DMS153 treated with DMSO at 0.1 percent for 48 hours (cell line): ENCODE results near the gene MAST1.
"Not testable (repeated sequence)": the region's sequence is repeated elsewhere in the genome, so short reads cannot be mapped to it uniquely, and the experiment has no call there.

Experiments used
- DNase-seq: peaks from one replicate; lab custom pipeline; 2025; ENCODE audit not compliant: unreplicated experiment; lab: John Stamatoyannopoulos, UW

Gene MAST1

GRCh38 chr19:12800923-12801465 is 37.3 kb upstream of the MAST1 start:
- DNase-seq = no peak

GRCh38 chr19:12801466-12802266 is 36.6 kb upstream of the MAST1 start, which contains the start of the genes PRDX2 and THSD8:
Gene PRDX2, minus strand, starts transcription at chr19:12801800. Its CDS starts 539 bp downstream, at chr19:12801261.
Gene THSD8, plus strand, starts transcription at chr19:12802069. Its CDS starts 3 bp downstream, at chr19:12802072.
- DNase-seq = peak; percentile 39

- no peak for DNase-seq
These were observed 35.8 kb upstream of the MAST1 start for GRCh38 chr19:12802267-12803106.

- no peak for DNase-seq
These were observed 34.3 kb upstream of the MAST1 start for GRCh38 chr19:12804051-12804450.

GRCh38 chr19:12806242-12807081 is 31.9 kb upstream of the MAST1 start, which contains the start of gene RNASEH2A:
Gene RNASEH2A, plus strand, starts transcription at chr19:12806584. Its CDS starts 90 bp downstream, at chr19:12806674.
- DNase-seq = peak; percentile 92

GRCh38 chr19:12815088-12815487 is 23.2 kb upstream of the MAST1 start:
- DNase-seq = no peak

GRCh38 chr19:12817188-12817587 is 21.1 kb upstream of the MAST1 start:
- not testable (repeated sequence) for DNase-seq

- not testable (repeated sequence) for DNase-seq
These were observed 20.5 kb upstream of the MAST1 start for GRCh38 chr19:12817810-12818209.

- no peak for DNase-seq
These were observed 16.6 kb upstream of the MAST1 start for GRCh38 chr19:12821761-12822160.

GRCh38 chr19:12825254-12826131 is 12.8 kb upstream of the MAST1 start:
- peak; percentile 22 for DNase-seq

- peak; percentile 89 for DNase-seq
These were observed 9.8 kb upstream of the MAST1 start for GRCh38 chr19:12828494-12828893.

- DNase-seq = peak; percentile 7
These were observed 4.9 kb upstream of the MAST1 start for GRCh38 chr19:12833418-12833737.

- DNase-seq = no peak
These were observed 4.4 kb upstream of the MAST1 start for GRCh38 chr19:12833738-12834565.

GRCh38 chr19:12834566-12834943 is 3.8 kb upstream of the MAST1 start, which contains the start of gene RTBDN:
Gene RTBDN, minus strand, starts transcription at chr19:12834579. Its CDS starts 4,600 bp downstream, at chr19:12829979.
- DNase-seq = no peak

- peak; percentile 52 for DNase-seq
These were observed 3.1 kb upstream of the MAST1 start for GRCh38 chr19:12834976-12835757.

GRCh38 chr19:12836529-12836863 is 1.8 kb upstream of the MAST1 start:
- no peak for DNase-seq

- DNase-seq = no peak
These were observed 1.1 kb upstream of the MAST1 start for GRCh38 chr19:12837225-12837624.
